COLO668 (cell line): ENCODE measurements around the gene ARAF.
A peak's percentile ranks its signal among the peaks of the same experiment; 100 is the strongest.
"Not testable (repeated sequence)": the region's sequence is repeated elsewhere in the genome, so short reads cannot be mapped to it uniquely, and the experiment has no call there.

ENCODE experiments used
- DNase-seq: peaks from one replicate; lab custom pipeline; 2025; ENCODE audit not compliant: unreplicated experiment; lab: John Stamatoyannopoulos, UW

Gene ARAF

DNA sequence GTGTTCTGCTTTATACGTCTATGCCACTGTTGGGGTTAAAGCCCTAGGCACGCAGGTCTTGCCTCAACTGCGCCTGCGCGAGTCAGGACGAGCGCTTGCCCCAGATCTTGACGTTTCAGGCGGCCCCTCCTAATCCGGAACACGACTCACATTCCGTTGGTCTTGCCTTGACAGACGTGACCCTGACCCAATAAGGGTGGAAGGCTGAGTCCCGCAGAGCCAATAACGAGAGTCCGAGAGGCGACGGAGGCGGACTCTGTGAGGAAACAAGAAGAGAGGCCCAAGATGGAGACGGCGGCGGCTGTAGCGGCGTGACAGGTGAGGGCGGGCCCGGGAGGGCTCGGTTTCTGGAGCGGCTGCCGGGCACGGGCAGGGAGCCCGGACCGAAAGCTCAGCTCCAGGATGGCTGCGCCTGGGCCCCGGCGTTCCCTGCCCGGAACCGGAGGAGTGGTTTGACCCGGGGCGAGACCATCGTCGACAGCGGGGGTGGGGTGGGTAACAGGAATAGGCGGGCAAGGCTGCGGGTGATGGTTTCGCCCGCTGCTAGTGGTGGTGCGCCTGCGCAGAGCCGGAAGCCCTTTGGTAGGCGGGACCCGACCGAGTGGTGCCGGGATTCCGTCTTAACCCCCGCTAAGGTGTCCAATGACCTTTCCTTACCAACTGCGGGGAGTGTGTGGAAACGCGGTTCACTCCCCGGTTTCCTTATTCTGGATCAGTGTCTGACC lies at the start of gene ARAF:
ARAF (plus strand) TSS at position 272 of the 725 bp plus-strand sequence. CDS start 1,763 bp downstream, outside the sequence.
- peak; percentile 96 for DNase-seq

- not testable (repeated sequence) for DNase-seq
Observed at GRCh38 chrX:47512383-47512782, 48.6 kb upstream of the ARAF start.

DNA sequence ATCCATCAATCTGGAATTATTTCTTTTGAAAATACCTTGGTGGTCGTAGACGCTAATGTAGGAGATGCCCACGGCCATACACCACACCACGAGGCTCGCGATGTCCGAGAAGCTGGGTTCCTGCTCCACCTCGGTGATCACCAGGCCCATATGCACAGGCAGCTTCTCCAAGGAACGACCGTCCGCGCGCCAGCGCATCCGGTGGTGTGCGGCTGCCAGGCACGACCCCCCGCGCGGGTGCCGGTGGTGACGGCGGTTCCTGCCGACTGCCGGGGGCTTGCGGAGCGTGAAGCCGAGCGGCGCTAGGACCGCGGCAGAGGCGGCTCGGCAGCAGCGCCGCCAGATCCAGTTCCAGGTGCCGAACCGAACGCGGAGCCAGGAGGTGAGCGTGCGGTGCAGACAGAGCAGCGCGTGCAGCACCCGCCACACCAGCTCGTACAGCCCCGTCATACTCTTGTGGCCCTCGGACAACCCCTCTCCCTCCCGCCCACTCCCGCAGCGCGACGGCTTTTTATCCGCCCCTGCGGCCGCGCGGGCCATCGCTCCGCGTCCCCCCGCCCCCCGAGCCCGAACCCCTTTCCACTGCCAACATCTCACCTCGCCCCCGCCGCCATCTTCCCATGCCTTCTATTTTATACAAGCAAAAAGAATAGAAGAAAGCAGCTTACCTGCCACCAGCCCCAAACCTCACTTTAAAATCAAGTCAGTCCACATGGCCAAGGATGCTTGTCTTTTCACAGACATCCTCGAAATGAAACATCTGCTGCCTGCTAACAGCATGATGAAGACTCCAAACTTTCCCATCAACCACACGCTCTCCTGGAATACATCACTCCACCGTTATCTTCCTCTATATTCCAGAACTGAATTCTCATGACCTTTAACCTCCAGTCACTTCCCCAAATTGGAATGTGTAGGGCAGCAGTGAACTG lies 47.7 kb upstream of the ARAF start:
- DNase-seq, result not testable (repeated sequence)

- no peak for DNase-seq
Observed at GRCh38 chrX:47514533-47515235, 46.3 kb upstream of the ARAF start.

- no peak for DNase-seq
Observed at GRCh38 chrX:47515941-47516665, 44.9 kb upstream of the ARAF start.

- no peak for DNase-seq
Observed at GRCh38 chrX:47518144-47518543, 42.9 kb upstream of the ARAF start.

GRCh38 chrX:47523297-47523696 lies 37.7 kb upstream of the ARAF start:
- peak; percentile 78 for DNase-seq

DNA sequence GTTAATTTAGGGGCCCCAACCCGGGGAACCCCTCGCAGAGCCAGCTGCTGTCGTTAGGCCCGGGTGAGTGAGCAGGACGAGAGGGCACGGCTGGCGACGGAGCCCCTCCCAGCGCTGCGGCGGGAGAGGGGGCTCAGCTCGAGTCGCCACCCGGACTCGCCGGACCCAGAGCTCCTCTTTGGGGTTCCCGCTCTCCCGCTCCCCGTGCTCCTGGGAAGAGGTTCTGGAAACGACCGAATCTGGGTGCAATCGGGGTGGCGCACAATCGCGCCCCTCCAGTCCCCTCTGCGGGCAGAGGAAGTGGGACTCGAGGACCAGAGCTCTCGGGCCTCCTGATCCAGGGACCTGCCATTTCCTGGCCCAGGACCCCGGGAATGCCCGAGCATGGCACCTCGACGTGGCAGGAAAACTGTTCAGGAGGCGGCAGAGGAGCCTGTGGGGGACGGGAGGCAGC lies 37.3 kb upstream of the ARAF start:
- DNase-seq, result no peak

DNA sequence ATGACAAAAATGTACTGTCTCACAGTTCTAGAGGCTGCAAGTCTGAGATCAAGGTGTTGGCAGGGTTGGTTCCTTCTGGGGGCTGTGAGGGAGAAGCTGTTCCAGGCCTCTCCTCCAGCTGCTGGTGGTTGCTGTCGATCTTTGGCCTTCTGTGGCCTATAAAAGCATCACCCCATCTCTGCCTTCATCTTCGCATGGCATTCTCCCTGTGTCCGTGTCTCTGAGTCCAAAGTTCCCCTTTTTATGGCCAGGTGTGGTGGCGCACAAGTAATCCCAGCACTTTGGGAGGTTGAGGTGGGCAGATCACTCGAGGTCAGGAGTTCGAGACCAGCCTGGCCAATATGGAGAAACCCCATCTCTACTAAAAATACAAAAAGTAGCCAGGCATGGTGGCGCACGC lies 31.5 kb upstream of the ARAF start:
- no peak for DNase-seq

GRCh38 chrX:47530049-47530448 lies 31.0 kb upstream of the ARAF start:
- DNase-seq, result no peak

- DNase-seq, result no peak
Observed at GRCh38 chrX:47539860-47540259, 21.1 kb upstream of the ARAF start.

DNA sequence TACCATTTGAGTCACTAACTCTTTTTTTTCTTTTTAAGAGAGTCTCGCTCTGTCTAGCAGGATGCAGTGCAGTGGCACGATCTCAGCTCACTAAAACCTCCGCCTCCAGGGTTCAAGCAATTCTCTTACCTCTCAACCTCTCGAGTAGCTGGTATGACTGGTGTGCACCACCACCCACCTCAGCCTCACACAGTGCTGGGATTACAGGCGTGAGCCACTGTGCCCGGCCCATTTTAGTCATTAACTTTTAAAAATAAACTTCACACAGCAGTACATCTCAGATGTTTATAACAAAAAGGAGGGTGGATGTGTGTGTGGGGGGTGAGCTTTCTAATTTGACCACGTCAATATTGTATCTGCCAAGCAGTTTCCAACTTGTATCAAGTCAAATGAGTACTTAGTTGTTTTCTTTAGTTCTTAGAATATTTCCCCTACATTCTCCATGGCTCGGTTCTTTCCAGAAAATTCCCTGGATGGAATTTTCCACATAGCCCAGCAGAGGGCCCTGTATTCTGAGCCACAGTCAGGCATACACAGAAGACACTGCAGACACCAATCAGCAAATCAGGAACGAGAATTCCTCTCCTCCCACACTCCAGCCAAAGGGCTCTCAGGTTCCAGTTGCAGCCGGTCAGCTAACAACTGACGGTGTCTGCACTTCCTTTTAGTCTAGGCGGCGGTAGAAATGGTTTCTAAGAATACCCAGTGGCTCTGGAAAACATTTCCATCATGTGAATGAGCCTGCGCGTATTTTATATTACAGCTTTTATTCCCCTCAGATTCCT lies 20.1 kb upstream of the ARAF start:
- DNase-seq, result peak; percentile 68

DNA sequence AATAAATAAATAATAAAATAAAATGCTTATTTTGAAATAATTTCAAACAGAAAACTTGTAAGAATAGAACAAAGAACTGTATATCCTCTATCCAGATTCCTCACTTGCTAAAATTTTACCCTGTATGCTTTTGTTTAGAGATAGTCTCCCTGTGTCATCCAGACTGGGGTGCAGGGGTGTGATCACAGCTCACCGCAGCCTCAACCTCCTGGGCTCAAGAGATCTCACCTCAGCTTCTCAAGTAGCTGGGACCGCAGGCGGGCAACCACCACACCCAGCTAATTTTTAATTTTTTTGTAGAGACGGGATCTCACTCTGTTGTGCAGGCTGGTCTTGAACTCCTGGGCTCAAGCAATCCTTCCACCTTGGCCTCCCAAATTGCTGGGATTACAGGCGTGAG lies 17.5 kb upstream of the ARAF start:
- no peak for DNase-seq

DNA sequence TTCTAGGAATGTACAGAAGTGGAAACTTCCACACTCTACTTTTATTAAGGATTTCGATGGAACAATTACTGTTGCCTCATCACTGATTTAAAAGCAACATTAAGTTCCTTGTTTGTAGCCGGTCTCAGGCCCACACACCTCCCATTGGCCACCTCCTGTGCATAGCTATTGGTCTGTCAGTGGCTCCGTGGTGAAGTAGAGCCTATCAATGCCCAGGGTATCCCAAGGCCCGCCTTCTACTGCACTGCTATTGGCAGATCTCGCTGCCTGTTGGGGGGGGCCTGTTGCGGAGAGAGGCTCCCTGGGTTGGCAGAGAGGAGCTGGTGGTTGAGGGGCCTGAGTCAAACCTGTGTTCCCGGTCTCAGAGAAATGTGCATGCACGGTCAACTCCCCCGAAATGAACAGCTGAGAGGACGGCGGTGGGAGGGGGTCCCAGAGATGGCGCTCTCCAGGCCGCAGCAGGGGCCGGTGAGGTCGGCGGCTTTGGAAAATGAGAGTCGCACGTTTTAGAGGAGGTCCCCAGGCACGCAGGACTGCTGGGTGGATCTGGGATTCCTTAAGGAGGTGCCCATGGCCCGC lies 4.9 kb upstream of the ARAF start:
- DNase-seq, result peak; percentile 75

DNA sequence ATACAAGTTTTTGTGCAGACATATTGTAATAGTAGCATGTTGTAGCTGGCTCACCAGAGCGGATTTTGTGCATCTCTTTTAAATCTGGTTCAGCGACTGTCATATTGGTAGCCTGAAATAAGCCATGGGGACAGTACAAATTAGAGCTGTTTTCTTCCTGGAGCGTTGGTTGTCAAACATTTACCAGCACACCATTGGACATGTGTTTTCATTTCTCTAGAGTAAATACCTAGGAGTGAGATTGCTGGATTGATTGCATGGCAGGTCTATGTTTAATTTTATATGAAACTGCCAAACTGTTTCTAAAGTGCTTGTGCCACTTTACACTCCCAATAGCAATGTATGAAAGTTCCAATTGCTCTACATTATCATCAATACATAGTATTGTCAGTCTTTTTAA lies 2.6 kb upstream of the ARAF start:
- DNase-seq, result no peak

- DNase-seq, result no peak
Observed at GRCh38 chrX:47560179-47560933, 649 bp upstream of the ARAF start.

- no peak for DNase-seq
Observed at GRCh38 chrX:47561659-47562151, 700 bp downstream of the ARAF start.

DNA sequence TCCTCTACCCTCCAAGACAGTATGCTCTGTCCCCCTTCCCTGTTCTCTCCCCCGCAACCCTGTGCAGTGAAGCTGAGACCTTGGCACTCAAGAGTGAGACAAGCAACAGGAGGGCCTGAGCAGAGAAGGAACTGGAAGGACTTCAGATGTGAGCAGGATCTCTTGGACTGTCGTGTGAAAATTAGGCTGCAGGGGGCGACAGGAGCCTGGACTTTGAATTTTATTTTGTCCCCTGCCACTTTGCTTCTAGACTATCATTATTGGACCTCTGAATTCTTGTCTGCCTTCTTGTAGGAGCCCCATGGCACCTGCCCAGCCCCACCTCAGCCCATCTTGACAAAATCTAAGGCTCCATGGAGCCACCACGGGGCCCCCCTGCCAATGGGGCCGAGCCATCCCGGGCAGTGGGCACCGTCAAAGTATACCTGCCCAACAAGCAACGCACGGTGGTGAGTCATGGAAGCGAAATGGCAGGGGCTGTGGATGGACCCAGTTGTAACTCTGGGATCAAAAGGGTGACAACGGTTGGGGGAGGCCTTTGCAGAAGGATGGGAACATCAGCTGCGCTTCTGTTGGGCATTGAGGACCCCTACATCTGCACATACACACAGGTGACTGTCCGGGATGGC lies 1.7 kb downstream of the ARAF start:
- no peak for DNase-seq
